ENCODE results near the gene NRG2.

Gene NRG2

DNA sequence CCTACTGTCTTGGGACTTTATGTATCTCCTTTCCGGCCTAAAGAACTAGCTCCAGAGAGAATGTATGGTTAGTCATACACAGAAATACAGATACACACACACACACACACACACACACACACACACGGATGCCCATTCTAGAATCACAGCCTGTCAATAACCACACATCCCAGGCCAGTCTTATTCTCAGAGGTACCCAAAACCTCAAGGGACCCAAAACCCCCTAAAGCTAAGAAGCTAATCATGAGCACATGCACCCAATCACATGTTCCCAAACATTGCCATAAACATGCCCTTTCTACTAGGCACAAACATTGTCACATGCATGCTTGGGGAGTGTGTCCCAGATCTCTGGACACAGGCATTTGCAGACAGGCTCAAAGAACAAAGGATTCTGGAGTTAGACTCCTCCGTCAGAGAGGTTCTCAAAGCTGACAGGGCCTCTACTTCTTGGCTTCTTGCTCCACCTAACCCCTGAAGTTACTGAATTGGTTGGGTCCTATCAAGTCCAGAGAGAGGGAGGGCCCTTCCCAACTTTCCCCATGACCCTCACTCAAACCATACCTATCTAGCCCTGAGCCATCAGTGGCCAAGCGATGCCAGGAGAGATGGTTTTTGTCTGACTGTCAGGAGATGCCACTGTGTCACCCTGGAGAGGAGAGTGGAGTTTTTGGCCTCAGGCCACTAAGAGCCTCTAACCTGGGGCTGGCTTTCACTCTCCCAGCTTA is 78.7 kb downstream of the NRG2 start:
- DNase-seq = no peak

DNA sequence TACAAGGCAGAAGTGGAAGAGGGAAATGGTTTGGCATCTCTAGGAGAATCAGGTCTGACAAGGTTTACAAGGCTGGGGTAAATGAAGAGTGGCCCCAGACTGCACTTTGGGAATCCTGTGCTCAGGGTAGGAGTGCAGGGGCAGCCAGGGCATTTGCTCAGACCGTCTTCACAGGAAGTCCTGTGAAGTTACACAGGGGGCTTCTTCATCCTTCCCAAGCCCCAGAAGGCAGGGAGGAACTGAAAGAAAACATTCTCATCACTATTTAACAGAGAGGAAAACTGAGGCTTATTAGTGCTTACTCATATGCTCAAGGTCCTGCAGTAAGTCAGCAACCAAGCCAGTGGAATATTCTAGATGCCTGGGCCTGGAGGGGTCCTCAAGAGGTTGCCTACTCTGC is 80.7 kb downstream of the NRG2 start:
- DNase-seq = no peak

DNA sequence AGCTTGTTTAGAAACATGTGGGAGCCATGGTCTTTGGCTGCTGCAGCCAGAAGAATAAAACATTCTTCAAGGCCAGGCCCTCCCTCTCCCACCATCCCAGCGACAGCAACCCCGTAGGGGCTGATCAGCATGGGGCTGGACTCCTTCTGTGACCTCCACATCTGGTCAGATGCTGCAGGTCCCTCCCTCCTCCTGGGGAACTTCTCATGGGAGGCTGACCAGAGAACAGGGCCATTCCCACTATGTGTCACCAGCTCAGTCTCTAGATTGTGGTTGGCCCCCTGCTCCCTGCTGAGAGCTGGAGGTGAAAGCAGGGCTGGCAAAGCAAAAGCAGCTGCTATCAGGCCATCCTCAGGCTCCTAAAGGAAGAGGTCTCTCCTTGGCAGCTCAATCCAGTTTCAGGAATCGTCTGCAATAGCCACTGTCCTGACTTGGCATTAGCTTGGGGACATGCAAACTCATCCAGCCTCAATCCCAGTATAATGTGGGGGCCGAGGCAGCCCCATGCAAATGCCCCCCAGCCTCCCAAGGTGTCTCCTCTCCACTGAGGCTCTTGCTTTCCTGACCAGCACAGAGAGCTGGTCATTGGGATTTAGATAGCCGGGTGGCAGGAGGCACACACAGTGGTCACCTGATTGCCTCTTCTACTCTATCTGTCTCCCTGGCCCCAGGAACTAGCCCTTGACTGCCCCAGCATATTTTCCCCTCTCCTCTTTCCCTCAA is 81.5 kb downstream of the NRG2 start:
- no peak for DNase-seq

DNA sequence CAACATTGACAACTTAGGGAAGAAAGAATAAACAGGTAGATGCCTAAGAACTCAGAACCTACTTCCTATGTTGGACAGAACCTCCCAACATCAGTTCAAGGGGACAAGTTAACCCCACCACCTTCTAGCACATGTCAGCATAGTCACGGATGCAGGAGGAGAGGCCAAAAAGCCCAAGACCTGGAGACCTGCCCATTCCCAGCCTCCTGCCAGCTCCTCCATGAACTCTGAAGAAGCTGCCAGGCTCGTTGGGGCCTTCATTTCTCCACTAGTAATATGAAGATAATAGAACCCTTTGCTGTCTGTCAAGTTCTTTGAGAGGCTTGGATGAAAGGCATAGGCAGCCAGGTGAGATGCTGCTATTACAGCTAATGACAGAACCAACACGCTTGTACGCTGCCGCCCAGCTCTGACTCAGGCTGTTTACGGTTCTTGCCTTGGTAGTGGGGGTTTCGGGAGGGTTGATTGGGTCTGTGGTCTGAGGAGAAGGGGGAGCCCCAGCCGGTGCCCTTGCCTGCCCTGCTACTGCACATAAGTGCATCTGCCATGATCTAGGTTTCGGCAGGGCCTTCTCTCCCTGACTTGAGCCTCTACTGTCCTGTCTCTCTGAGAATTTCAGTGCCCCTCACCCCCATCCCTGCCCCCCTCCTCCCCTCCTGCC is 82.2 kb downstream of the NRG2 start:
- no peak for DNase-seq

DNA sequence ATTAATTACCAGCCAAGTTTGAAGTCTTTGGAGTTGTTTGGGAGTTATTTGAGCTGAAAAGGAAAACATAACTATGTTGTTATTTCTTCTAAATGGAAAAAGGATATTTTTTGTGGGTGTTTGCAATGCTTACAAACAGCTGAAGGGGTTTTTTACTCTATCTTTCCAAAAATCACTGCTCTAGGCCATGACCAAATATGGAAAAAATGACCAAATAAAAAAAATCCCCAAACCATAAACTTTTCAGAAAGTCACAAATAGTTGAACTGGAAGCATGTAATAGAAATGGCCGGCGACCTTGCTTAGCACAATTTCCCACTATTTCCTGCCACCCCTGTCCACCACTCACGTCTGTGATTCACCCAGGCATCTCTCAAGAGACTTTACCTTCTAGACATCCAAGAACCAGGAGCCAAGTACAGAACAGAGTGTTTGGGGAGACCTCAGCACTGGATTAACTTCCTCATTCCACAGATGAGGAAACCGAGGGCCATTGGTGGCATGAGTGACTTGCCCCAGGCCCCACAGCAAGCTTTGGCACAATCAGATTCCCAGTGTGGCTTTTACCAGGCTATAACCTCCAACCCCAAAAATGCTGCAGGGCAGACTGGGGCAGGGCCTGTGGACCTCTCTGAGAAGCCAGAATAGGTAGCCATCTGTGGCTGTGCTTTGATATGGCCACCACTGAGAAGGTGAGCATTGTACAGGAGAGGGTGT is 84.5 kb downstream of the NRG2 start:
- DNase-seq = no peak

DNA sequence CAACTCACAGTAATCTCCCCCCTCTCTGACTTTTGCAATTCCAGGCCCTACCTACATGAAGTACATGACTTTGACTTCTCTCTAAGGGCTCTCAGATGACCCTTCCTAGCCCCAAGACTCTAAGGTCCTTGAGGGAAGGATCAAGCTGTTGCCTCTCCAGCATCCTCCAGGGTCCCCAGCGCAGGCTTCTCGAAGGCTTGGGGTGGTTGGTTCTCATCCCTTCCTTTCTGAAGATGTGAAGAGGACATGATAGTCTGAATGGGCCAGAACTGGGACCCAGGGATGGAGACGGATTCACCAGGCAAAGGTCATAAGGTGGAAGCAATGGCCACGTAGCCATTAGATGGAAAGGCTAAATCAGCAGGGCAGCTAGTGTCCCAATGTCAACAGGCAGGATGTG is 86.8 kb downstream of the NRG2 start:
- DNase-seq = no peak

DNA sequence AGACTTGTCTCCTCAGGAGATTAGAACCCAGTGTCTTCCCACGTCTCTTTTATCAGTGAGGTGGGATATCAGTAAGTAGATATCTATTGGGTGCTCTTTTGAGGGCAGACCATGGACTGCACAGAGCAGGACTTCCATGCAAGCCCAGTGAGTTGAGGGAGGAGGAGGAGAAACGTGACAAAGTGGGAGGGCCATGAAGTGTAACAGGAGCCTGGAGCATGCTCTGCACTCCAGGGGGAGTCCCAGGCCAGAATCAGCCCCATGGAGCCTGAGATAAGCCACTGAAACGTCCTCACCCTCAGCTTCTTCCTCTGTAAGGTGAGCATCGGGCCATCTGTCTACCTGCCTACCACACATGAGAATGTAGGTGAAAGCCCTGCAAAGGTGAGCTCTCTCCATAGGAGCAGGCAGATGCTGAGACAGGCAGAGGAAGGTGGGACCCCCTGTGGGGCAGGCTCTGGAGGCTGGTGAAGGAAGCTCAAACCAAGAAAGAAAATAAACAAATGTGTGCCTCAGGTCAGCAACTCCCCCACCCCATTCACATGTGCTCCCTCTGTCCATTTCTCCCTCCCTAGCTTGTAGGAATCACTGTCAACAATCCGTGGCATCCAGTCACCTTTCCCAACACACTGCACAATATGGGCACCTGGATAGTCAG is 87.4 kb downstream of the NRG2 start:
- DNase-seq = no peak

DNA sequence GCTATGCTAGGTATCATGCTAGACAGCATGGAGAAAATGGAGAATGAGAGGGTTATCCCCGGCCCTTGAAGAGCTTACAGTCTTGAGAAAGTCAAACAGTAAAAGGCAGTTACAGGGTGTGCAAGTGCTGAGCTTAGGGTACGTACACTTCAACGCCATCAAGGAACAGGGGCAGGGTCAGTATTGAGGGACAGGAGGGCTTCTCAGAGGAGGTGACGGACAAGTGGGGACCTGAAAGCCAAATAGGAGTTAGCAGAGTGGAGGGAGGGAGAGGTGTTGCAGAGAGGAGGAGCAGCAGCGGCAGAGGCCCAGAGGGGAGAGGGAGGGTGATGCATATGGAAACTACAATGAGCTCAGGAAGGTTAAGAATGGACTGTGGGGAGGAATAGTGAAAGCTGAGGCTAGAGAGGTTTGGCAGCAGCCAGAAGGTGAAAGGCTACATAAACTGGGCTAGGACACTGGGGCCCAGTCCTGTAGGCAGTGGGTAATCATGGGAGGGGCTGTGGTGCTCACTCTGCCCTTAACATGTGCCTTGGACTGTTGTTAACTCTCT is 88.0 kb downstream of the NRG2 start:
- no peak for DNase-seq

DNA sequence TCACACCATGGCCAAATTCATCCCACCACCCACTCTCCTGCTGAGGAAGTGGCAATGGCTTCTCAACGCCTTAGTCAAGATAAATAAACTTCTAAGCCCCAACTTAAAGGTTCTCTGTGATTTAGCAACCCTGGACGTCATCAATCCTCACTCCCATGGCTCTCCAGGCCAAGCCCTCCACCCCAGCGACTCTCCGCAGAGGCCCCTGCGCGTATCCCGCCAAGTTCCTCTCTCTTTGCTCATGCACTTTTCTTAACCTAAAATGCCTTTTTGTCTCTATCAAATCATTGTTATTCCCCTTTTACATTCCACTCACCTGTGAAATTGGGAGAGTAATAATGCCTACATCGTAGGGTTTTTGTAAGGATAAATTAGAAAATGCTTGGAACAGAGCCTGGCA is 88.6 kb downstream of the NRG2 start:
- no peak for DNase-seq

DNA sequence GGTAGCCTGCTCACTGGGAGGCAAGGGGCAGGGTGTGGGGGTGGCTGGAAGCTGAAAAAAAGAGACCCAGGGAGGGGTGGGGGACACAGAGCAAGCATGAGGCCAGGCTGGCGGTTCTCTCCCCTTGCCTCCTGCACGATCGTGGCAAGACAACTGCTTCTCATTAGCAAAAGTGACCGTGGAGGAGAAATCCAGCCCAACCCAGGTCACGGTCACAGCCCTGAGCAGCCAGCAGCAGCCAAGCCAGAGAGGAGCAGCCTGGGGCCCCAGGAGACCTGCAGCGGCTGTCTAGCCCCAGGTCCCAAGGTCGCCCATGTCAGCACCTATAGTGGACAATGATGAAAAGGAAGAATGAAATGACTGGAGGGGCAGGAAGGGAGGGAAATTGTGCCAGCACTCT is 89.1 kb downstream of the NRG2 start:
- no peak for DNase-seq

DNA sequence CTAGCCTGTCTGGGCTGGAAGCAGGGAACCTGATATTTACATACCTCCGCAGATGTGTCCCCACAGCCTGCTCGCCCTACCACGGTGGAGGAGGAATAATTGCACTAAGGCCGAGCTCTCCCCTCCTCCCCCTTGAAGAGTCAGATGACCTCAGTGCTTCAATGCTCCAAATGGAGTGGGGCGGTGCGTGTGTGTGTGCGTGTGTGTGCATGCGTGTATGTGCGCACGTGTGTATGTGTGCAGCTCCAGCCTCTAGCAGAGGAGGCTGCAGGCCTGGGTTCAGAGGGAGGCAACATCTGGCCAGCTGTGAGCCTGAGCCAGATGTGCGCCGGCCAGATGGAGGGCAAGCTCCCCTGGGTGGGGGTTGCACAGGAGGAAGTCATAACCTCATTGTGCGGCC is 90.5 kb downstream of the NRG2 start:
- no peak for DNase-seq

DNA sequence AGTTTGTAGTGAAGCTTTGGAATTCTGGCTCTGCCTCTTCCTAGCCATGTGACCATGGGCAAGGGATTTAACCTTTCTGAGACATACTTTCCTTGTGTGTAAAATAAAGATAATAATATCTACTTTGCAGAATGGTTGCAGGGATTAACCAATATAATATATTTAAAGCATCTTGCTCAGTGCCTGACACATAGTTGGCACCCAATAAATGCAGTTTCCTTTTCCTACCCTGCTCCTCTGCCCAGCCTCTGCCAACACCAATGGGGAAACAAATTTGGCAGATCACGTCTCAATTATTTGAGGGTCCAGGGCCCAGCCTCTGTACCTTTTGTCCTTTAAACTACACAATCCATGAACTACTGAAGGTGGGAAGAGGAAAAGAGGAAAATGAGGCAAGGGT is 91.1 kb downstream of the NRG2 start:
- no peak for DNase-seq

DNA sequence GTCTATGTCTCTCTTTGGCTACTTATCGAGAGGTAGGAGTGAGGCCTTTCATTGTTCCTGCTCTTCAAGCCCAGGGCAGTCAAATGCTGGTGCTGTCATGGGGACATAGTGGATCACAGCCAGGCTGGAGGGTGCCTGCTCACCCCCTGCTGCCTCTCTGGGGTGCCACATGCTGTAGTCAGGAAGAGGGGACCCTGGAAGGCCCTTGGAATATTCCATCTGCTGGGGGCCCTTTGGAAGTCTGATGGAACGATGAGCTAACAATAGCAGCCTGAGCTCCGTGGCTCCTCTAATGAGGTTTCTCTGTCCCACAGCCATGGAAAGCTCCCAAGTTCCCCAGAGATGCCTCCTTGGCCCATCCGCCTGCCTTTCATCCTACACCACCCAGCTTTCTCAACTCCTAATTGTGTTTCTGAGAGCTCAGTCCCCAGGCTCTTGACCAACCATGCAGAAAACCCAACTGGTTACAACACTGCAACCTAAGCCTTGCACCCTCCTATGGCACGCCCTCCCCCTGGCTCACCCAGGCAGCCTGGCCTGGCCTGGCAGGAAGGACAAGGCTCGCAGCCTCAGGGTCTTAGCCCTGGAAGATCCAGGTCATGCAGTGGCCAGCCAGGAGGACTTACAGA is 91.7 kb downstream of the NRG2 start:
- DNase-seq = no peak

DNA sequence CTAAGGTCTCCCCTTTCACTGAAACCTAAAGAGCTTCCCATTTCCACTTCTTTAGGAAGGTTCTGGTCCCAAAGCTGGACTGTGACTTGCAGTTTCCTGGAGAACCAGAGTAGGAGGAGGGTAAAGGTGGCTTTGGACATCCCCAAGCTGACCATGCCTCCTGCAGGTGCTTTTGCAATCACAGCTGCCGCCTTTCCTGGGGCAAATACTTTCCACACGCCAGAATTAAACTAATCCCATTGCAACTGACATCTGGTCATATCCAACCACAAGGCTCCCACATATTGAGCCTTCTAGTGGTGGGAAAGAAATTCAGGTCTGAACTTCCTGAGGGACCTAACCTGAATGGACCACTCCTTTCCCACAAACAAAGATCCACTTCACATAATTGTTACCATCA is 92.7 kb downstream of the NRG2 start:
- DNase-seq = no peak

DNA sequence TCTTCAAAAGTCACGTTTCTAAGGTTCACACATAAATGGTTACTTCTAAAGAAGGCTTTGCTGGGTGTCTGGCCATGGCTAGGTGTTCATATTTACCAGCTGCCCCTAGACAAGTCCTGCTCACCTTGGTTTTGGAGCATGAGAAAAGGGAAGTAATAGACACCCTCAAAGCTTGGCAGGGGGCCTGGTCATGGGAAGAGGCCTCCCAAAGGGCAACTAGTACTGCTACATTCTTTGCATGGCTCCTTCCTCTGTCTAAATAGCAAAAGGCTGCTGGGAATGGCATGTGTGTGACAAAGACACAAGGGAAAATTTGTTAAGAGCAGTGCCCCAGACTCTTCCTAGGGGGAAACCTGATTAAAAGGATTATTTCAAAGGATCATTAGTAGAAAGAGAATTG is 93.4 kb downstream of the NRG2 start:
- no peak for DNase-seq

DNA sequence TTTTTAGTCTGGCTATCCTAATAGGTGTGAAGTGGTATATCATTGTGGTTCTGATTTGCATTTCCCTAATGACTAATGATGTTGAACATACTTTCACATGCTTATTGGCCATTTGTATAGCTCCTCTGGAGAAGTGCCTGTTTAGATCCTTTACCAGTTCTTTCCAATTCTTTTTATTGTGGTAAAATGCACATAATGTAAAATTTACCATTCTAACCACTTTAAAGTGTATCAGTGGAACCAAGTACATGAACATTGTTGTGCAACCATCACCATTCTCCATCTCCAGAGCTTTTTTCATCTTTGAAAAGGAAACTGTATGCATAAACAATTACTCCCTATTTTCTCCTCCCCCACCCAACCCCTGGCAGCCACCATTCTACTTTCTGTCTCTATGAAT is 95.4 kb downstream of the NRG2 start:
- DNase-seq = no peak

DNA sequence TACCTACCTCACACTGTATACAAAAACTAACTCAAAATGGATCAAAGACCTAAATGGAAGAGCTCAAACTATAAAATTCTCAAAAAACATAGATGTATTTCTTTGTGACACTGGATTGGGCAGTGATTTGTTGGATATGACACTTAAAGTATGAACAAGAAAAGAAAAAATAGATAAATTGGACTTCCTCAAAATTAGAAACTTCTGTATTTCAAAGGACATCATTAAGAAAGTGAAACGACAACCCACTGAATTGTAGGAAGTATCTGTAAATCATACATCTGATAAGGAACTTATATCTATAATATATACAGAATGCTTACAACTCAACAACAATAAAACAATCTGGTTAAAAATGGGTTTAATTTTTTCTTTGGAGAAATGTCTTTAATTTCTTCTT is 96.7 kb downstream of the NRG2 start:
- DNase-seq = no peak

DNA sequence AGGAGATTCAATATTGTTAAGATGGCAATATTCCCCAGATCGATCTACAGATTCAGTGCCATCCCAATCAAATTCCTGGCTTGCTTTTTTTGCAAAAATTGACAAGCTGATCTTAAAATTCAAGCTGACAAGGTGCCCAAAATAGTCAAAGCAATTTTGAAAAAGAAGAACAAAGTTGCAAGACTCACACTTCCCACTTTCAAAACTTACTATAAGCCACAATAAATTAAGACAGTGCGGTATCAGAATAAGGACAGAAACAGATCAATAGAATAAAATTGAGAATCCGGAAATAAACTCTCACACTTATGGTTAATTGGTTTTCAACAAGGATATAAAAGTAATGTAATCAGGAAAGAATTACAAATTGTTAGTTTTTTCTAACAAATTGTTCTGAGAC is 97.1 kb downstream of the NRG2 start:
- no peak for DNase-seq

DNA sequence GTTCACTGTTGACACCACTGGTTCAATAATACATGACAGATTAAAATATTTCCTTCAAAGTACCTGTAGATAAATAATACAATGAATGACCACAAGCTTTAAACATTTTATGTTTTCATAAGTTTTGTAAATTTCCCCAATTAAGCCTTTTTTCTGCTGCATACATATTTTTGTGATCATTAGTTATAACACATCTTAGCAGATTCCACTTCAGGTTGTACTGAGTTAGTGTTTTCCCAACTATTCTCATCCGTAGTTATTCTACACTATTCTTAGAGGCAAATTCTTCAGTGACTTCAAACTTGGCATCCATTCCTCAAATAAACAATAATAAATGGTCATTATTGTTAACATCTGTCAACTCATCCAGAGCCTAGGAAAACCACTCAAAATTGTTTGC is 100.9 kb downstream of the NRG2 start:
- DNase-seq = no peak

DNA sequence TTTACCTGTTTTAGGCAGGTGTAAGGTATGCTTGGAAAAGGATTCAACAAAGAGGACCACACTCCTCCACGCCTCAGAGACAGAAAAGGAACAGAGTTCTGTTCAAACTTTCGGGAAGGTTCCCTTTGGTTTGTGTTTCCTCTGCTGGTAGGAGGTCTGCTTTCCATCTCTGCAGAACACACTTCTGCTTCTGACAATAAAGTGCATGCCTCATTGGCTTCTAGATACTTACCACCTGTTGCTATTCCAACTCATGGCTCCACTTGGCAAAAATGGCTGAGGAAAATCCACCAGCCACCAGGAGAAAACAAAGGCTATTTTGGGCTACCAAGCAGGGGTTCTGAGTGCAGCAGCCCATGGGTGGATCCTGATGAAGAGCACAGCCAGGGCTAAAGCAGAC is 112.7 kb downstream of the NRG2 start:
- no peak for DNase-seq

DNA sequence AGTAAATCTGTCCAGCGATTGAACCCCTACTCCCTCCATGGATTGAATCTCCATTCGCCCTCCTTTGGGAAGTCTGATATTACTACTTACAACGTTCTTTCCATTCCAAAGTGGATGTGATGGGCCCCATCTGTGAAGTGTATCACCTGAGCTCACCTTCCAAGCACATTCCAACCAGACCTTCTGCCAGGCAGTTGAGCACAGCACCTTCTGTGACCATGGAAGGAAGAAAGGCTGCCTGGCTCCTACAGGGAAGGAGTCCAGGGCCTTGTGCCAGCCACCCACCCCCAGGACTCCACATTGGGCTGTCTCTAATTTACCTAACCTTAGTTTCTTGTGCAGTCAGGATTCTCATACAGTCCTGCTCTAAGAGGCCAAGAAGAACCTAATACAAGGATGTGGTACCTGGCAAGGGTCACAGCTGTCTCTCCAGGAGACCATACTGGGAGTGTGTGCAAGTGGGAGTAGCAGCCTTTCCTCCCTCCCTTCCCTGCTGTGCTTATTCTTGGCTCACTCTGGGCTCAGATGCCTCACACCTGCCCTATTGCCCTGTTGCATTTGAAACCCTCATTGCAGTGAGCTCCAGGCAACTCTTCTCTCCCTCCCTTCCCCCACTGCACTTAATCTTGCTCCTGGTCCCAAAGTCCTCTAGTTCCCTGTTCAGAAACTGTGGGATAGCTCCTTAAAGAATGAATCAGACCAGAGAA is 116.1 kb downstream of the NRG2 start:
- no peak for DNase-seq
